Measurements from ENCODE around the gene CAMLG. TPM values are rescaled to one million over a fixed set of nuclear protein-coding genes. Genes with fewer than 3 reads are reported as not detected.
A peak's percentile ranks its signal among the peaks of the same experiment; 100 is the strongest.
"Not testable (repeated sequence)": the region's sequence is repeated elsewhere in the genome, so short reads cannot be mapped to it uniquely, and the experiment has no call there.

Gene CAMLG
- 29.6 TPM for total RNA-seq

DNA sequence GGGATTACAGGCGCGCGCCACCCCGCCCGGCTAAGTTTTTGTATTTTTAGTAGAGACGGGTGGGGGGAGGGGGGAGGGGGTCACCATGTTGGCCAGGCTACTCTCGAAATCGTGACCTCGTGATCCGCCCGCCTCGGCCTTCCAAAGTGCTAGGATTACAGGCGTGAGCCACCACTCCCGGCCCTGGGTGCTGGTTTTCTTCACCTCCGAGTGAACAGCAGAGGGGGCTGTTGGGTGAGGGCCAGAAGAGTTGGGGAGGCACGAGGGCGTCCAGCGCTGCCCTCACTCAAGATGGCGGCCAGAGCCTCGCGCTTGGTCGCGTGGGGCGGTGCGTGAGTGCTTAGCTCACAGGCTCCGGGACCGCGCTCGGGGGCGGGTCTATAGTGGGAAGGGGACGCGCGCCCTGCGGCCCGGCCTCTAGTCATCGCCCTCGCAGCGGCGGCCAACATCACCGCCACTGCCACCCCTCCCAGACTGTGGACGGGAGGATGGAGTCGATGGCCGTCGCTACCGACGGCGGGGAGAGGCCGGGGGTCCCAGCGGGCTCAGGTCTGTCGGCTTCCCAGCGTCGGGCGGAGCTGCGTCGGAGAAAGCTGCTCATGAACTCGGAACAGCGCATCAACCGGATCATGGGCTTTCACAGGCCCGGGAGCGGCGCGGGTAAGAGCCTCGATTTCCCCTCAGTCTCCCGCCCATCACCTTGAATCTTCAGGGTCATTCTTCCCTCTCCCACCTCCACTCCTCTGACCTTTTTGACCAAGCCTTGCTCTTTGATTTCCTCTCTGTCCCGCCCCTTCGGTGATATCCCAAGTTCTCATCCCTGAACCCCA, at the start of gene CAMLG:
Gene CAMLG (plus strand): TSS at position 416 of the 830 bp plus-strand sequence. CDS start 73 bp downstream, at position 489.
- peak; percentile 98 for DNase-seq

DNA sequence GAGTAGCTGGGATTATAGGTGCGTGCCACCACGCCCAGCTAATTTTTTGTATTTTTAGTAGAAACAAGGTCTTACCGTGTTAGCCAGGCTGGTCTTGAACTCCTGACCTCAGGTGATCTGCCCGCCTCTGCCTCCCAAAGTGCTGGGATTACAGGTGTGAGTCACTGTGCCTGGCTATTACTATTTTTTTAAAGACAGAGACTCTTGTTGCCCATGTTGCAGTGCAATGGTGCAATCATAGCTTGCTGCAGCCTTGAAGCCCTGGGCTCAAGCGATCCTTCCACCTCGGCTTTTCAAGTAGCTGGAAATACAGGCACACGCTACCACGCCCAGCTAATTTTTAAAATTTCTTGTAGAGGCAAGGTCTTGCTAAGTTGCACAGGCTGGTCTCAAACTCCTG, 48.2 kb upstream of the CAMLG start:
- not testable (repeated sequence) for DNase-seq

GRCh38 chr5:134692722-134693121, 45.6 kb upstream of the CAMLG start:
- no peak for DNase-seq

DNA sequence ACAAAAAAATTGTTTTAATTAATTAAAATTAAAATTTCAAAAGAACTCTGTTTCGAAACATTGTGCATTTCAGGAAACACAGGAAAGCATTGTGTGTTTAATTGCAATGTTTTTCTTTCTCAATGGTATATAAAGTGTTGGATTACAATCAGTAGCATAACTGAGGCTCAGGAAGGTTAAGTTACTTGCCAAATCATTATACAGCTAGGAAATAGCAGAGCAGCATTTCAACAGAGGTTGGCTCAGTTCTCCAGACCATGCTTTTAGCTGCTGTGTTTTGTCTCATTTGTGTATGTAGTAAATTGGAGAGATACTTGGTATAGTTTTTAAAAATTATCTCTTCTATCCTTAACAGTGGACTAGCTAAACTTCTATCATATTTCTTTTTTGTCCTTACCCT, 30.0 kb upstream of the CAMLG start:
- DNase-seq, result no peak

- DNase-seq, result no peak
These were observed 24.2 kb upstream of the CAMLG start for GRCh38 chr5:134714120-134714519.

- no peak for DNase-seq
These were observed 23.8 kb upstream of the CAMLG start for GRCh38 chr5:134714541-134714940.

GRCh38 chr5:134715466-134715865, 22.9 kb upstream of the CAMLG start:
- DNase-seq, result not testable (repeated sequence)

GRCh38 chr5:134724872-134725271, 13.5 kb upstream of the CAMLG start:
- DNase-seq, result no peak

- DNase-seq, result no peak
These were observed 5.5 kb upstream of the CAMLG start for GRCh38 chr5:134732819-134733218.

DNA sequence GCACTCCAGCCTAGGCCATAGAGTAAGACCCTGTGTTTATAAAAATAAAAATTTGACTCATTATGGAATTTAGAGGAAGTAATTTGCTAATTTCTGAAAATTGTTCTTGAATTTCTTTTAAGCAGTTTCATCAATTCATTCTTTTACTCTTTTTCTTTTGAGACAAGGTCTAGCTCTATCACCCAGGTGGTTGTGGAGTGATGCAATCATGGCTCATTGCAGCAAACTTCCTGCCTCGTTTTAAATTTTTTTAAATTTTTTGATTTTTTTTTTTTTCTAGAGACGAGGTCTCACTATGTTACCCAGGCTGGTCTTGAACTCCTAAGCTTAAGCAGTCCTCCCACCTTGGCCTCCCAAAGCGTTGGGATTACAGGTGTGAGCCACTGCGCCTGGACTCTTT, 3.1 kb upstream of the CAMLG start:
- DNase-seq, result no peak

DNA sequence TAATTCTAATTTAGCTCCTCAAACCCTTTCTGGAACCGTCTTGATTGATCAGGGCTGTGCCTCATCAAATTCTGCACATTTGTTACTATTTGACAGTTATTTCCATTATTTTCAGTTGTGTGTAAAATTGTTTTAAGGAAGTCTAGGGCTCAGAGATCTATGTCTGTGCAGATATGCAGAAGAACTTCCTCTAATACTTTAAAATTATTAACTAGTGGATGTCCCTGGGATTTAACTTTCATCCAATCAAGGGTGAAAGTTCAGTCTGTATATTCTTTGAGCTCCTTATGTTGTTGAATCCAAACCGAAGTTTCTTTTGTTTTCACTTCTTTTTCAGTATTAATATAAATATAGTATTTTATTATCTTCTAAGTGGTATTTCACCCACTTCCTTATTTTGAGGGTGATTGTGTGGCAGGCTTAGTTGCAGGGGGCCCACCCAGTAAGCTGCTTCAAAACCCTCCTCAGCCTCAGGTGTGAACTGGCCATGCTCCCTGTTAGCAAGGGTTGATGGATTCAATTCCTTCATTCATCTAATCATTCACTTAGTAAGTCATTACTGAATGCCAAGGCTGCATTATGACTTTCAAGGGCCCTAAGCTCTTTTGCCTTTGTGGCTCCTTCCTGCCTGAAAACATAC, 2.1 kb upstream of the CAMLG start:
- DNase-seq, result no peak

DNA sequence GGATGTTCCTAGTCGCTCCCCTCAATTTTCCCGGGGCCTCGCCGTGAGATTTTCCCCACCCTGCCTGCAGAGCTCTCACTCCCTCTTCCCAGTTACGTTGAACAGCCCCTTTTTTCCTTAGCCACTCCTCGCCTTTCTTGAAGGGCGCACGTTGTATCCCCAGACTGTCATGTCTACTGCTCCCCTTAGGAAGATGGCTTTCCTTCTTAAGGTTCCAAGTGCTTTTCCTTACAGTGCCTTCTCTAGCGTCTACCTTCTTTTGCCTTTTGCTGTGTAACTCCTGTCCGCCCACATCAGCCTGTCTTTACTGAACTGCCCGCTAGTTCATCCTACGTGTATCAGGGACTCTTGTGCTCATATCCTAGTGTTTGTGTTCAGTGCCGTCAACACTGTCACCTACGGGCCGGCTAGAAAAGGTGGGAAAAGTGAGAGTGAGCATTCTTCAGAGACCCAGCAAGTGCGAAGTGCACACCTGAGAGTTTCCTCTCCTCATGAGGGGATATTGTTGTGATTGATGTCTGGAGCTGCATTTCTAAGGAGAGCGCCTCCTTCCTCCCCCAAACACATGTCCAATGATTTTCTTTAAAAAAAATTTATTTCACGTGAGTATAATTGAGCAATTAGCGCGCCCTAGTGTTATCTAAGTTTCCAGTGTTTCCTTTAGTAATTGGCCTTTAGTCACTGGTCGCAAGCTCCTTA, 764 bp downstream of the CAMLG start:
- peak; percentile 18 for DNase-seq

DNA sequence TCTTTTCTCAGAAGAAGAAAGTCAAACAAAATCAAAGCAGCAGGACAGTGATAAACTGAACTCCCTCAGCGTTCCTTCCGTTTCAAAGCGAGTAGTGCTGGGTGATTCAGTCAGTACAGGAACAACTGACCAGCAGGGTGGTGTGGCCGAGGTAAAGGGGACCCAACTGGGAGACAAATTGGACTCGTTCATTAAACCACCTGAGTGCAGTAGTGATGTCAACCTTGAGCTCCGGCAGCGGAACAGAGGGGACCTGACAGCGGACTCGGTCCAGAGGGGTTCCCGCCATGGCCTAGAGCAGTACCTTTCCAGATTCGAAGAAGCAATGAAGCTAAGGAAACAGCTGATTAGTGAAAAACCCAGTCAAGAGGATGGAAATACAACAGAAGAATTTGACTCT, 2.7 kb downstream of the CAMLG start:
- no peak for DNase-seq

GRCh38 chr5:134742134-134742533, 3.8 kb downstream of the CAMLG start:
- DNase-seq, result no peak

DNA sequence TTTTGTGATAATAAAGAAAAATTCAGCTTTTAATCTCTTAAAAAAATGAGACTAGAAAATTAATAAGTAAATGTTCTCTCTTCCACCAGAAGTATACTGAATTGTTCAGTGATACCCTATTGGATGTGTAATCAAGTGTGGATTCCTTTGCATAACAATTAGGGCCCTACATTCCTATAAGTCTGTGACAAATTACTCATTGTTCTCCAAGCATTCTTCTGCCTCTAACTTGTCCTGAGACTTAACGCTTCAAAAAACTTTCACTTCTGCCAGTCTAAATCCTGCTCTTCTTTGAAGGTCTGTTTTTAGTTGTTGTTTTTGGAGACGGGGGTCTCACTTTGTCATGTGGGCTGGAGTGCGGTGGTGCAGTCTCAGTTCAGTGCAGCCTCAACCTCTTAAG, 11.1 kb downstream of the CAMLG start:
- DNase-seq, result no peak

DNA sequence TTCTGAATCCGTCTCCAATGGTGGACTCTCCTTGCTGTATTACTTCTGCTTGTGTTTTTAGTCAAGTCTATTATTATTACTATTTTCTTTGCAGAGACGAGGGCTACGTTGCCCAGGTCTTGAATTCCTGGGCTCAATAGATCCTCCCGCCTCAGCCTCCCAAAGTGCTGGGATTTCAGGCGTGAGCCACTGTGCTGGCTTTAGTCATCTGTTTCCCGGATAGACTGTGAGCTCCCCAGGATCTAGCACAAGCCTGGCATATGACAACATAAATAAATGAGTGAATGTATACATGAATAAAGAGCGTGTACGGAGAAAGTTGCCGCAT, 19.8 kb downstream of the CAMLG start:
- DNase-seq, result no peak

DNA sequence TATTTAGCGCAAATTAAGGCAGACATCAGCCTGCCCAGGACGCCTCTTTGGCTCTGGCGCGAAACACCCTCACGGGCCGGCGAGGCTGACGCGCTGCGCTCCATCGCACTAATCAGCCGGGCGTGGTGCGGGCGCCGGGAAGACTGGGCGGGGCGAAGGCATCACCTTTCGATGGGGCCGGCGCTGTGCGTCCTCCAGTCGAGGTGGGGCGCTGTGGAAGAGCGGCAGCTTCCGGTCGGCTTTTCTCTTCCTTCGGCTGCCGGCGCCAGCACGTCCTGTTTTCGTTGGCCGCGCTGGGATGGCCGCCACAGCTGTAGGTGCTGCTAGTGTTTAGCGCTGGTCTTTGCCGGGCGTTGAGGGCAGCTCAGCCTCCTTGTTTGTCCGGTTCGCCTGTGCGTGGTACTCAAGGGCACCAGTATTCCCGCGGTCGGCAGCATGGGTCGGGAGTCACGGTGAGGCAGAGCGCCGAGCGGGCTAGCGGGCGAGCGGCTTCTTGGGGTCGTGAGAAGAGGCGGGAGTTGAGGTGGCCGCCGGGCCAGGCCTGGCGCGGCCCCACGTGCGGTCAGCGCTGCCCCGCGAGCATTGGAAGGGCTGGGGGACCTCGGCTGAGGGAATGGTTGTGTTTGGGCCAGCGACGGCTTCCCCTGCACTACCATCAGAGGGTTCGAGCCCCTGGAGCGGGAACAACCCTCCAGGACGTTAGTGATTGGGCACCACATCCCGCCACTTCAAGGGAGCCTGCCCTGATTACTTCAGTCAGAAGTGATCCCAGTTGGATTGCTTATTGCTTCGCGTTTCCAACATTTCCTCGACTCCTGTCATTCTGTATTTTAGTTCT, 20.4 kb downstream of the CAMLG start, which contains the start of gene DDX46:
Gene DDX46 (plus strand): TSS at position 276 of the 838 bp plus-strand sequence. CDS start 160 bp downstream, at position 436.
- DNase-seq, result peak; percentile 83

- not testable (repeated sequence) for DNase-seq
These were observed 29.4 kb downstream of the CAMLG start for GRCh38 chr5:134767528-134768291.

- DNase-seq, result no peak
These were observed 30.9 kb downstream of the CAMLG start for GRCh38 chr5:134769206-134769605.

GRCh38 chr5:134772461-134773125, 34.2 kb downstream of the CAMLG start:
- DNase-seq, result no peak

- DNase-seq, result no peak
These were observed 39.0 kb downstream of the CAMLG start for GRCh38 chr5:134777366-134777765.
